H1 (cell line): ENCODE data around the gene ARL11. TPM values are rescaled to one million over a fixed set of nuclear protein-coding genes. Genes with fewer than 3 reads are reported as not detected.
A peak's percentile ranks its signal among the peaks of the same experiment; 100 is the strongest.

Experiments used
- CBX8 ChIP-seq: fragments of 300-800, 300-1000 bp; sonication (generic); IDR thresholded peaks from 2 replicates; pipeline ENCODE4 v1.7.1; 2016; ENCODE audit warnings: low read depth, low read length, borderline replicate concordance
- CREB1 ChIP-seq: IDR thresholded peaks from 2 replicates; pipeline ENCODE4 v1.6.1; 2012; ENCODE audit warnings: inconsistent platforms
- KDM4A ChIP-seq: IDR thresholded peaks from one replicate; pipeline ENCODE4 v1.7.1; 2012; ENCODE audit warnings: low read depth, mild to moderate bottlenecking, moderate library complexity, low read length, inconsistent platforms; ENCODE audit not compliant: severe bottlenecking
- RFX5 ChIP-seq: IDR thresholded peaks from 2 replicates; pipeline ENCODE4 v1.6.1; 2011; ENCODE audit warnings: low read depth, low read length, improper control_type of control experiment, borderline replicate concordance
- RXRA ChIP-seq: IDR thresholded peaks from 2 replicates; pipeline ENCODE4 v1.6.1; 2011; ENCODE audit warnings: low read depth, mild to moderate bottlenecking, low read length, moderate library complexity; ENCODE audit not compliant: insufficient read depth
- TEAD4 ChIP-seq: IDR thresholded peaks from 2 replicates; pipeline ENCODE4 v1.6.1; 2012; ENCODE audit warnings: low read depth, low read length, inconsistent platforms, mixed read lengths
- polyA plus RNA-seq, 7 experiments: library from polyadenylated mRNA; depleted of rRNA in 3 of 7; stranded (reverse) in 5 of 7; unstranded in 2 of 7; fragments of >200 nt in 5 of 7; fragments of 200-250 nt in 2 of 7; gene quantifications; 1 replicate in 5 of 7; 2 replicates in 1 of 7; 4 replicates in 1 of 7; pipeline versions ENCODE4 v1.2.1 to v1.2.3, GENCODE V29; 2011 to 2013; ENCODE audit warnings: missing spikeins in 2 of 7, mixed read lengths in 2 of 7
- total RNA-seq: library from RNA; stranded (reverse); fragmentation: NEBNext Ultra II Directional; extraction: Animal tissue kit (Norgen Biotek cat#: 25700); gene quantifications from 2 replicates; pipeline ENCODE4 v1.2.1, GENCODE V29; 2021
- TF ChIP-seq, protein P1 (sequence below): IDR thresholded peaks from 2 replicates; pipeline ENCODE4 v1.6.1; 2012; ENCODE audit warnings: low read length, inconsistent platforms
- TF ChIP-seq, protein P2 (sequence below): fragments of 300-600 bp; sonication (generic); IDR thresholded peaks from 2 replicates; pipeline ENCODE4 v1.7.1; 2012; ENCODE audit warnings: low read length, moderate library complexity, mild to moderate bottlenecking, inconsistent platforms; ENCODE audit not compliant: insufficient replicate concordance

ARL11 gene
- total and polyA plus RNA-seq, 2 of the 8 experiments (the other 6 are each of a cell fraction or from before 2014, with no cell fraction given), result 0.45 to 0.52 TPM

DNA sequence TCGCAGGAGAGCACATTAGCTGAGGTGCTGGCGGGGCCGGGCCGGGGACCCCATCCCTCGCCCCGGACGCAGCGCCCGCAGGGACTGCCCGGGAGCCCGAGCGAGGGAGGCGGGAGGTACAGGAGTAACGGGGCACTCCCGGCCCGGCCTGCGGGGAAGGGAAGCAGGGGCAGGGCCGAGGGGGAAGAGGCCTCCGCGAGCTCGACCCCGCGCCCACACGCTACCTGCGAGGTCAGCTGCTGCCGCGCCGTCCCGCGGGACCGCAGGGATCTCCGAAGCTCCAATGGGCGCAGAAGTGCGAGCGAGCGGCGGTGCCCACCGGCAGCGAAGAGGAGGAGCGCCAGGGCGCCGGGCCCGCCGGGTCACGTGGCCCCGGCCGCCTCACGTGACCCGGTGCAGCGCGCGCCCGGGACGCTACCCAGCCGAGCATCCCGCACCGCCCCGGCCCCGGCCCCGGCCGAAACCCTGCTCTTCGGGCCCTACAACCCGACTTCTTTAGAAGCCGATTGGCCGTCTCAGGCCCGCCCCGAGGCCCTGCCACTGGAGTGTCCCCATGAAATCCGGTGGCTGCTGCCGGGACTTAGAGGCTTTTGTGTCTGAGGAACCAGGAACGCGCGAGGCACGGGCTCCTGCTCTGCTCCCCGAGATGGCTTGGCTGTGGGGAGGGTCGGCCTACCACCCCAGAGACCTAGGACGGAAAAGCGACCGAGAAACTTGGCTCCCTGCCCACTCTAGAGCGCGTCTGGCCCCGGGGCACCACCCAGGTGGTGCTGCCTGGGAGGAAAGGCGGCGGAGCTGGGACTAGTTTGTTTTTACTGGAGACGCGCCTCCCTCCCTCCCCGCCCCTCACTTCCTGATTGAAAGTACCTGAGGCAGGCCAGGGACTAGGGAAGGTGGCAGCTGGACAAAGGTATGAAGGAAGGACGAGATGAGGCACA lies 42.8 kb upstream of the ARL11 start, which contains the start of gene RCBTB1 (continued):
- peak; percentile 95 for TF ChIP-seq KDM4A
- TF ChIP-seq, protein P1, sequence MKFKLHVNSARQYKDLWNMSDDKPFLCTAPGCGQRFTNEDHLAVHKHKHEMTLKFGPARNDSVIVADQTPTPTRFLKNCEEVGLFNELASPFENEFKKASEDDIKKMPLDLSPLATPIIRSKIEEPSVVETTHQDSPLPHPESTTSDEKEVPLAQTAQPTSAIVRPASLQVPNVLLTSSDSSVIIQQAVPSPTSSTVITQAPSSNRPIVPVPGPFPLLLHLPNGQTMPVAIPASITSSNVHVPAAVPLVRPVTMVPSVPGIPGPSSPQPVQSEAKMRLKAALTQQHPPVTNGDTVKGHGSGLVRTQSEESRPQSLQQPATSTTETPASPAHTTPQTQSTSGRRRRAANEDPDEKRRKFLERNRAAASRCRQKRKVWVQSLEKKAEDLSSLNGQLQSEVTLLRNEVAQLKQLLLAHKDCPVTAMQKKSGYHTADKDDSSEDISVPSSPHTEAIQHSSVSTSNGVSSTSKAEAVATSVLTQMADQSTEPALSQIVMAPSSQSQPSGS, result no peak
- TF ChIP-seq RFX5, result no peak
- no peak for TF ChIP-seq TEAD4
- no peak for TF ChIP-seq RXRA
- TF ChIP-seq, protein P2, sequence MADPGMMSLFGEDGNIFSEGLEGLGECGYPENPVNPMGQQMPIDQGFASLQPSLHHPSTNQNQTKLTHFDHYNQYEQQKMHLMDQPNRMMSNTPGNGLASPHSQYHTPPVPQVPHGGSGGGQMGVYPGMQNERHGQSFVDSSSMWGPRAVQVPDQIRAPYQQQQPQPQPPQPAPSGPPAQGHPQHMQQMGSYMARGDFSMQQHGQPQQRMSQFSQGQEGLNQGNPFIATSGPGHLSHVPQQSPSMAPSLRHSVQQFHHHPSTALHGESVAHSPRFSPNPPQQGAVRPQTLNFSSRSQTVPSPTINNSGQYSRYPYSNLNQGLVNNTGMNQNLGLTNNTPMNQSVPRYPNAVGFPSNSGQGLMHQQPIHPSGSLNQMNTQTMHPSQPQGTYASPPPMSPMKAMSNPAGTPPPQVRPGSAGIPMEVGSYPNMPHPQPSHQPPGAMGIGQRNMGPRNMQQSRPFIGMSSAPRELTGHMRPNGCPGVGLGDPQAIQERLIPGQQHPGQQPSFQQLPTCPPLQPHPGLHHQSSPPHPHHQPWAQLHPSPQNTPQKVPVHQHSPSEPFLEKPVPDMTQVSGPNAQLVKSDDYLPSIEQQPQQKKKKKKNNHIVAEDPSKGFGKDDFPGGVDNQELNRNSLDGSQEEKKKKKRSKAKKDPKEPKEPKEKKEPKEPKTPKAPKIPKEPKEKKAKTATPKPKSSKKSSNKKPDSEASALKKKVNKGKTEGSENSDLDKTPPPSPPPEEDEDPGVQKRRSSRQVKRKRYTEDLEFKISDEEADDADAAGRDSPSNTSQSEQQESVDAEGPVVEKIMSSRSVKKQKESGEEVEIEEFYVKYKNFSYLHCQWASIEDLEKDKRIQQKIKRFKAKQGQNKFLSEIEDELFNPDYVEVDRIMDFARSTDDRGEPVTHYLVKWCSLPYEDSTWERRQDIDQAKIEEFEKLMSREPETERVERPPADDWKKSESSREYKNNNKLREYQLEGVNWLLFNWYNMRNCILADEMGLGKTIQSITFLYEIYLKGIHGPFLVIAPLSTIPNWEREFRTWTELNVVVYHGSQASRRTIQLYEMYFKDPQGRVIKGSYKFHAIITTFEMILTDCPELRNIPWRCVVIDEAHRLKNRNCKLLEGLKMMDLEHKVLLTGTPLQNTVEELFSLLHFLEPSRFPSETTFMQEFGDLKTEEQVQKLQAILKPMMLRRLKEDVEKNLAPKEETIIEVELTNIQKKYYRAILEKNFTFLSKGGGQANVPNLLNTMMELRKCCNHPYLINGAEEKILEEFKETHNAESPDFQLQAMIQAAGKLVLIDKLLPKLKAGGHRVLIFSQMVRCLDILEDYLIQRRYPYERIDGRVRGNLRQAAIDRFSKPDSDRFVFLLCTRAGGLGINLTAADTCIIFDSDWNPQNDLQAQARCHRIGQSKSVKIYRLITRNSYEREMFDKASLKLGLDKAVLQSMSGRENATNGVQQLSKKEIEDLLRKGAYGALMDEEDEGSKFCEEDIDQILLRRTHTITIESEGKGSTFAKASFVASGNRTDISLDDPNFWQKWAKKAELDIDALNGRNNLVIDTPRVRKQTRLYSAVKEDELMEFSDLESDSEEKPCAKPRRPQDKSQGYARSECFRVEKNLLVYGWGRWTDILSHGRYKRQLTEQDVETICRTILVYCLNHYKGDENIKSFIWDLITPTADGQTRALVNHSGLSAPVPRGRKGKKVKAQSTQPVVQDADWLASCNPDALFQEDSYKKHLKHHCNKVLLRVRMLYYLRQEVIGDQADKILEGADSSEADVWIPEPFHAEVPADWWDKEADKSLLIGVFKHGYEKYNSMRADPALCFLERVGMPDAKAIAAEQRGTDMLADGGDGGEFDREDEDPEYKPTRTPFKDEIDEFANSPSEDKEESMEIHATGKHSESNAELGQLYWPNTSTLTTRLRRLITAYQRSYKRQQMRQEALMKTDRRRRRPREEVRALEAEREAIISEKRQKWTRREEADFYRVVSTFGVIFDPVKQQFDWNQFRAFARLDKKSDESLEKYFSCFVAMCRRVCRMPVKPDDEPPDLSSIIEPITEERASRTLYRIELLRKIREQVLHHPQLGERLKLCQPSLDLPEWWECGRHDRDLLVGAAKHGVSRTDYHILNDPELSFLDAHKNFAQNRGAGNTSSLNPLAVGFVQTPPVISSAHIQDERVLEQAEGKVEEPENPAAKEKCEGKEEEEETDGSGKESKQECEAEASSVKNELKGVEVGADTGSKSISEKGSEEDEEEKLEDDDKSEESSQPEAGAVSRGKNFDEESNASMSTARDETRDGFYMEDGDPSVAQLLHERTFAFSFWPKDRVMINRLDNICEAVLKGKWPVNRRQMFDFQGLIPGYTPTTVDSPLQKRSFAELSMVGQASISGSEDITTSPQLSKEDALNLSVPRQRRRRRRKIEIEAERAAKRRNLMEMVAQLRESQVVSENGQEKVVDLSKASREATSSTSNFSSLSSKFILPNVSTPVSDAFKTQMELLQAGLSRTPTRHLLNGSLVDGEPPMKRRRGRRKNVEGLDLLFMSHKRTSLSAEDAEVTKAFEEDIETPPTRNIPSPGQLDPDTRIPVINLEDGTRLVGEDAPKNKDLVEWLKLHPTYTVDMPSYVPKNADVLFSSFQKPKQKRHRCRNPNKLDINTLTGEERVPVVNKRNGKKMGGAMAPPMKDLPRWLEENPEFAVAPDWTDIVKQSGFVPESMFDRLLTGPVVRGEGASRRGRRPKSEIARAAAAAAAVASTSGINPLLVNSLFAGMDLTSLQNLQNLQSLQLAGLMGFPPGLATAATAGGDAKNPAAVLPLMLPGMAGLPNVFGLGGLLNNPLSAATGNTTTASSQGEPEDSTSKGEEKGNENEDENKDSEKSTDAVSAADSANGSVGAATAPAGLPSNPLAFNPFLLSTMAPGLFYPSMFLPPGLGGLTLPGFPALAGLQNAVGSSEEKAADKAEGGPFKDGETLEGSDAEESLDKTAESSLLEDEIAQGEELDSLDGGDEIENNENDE, result no peak
- TF ChIP-seq CBX8, result no peak
- TF ChIP-seq CREB1, result no peak
